ENCODE results near the gene POLE.

POLE gene

DNA sequence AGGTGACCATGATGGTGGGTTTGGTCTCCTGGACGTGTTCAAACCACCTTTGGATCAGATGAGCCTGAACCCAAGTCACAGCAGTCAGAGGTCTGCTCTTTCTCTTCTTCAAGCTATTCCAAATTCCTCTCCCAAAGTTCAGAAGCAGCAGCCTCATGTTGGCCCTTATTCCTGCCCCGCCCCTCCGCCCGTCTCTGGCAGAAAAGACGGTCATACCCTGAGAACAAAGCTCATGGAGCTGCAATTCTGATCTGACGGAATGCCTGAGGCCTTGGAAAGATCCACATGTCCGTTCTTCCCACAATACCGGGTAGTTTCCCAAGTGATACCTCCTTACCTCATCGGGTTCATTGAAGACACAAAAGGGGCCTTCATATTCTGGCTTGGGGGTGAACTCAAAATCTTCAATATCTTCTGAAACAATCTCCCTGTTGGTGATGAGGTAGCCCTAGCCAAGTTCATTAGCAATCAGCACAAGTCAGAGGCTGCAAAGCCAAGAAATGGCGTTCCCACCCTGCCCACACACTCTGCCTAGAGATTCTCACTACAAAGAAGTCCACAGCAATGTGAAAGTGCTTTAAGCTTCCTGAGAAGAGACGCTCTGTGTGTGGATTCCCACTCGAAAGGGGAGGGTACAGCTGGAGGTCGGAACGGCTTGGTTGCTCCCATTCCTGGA is 11.2 kb downstream of the POLE start:
- no peak for DNase-seq

DNA sequence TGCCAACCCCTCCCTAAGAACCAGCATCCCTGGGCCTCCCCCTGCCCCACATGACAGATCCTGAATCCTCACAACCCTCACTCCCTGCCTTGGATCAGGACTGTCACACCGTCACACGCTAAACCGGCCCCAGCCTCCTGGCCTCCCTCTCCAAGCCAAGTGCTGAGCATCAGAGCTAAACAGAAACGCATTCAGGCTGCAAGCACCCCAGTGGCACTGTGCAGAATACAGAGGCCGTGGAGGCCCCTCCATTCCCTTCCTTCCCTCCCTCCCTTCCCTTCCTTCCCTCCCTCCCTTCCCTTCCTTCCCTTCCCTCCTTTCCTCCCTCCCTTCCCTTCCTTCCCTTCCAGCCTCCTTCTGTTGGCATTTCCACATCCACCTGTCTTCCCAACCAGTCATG is 12.6 kb downstream of the POLE start:
- DNase-seq = no peak

DNA sequence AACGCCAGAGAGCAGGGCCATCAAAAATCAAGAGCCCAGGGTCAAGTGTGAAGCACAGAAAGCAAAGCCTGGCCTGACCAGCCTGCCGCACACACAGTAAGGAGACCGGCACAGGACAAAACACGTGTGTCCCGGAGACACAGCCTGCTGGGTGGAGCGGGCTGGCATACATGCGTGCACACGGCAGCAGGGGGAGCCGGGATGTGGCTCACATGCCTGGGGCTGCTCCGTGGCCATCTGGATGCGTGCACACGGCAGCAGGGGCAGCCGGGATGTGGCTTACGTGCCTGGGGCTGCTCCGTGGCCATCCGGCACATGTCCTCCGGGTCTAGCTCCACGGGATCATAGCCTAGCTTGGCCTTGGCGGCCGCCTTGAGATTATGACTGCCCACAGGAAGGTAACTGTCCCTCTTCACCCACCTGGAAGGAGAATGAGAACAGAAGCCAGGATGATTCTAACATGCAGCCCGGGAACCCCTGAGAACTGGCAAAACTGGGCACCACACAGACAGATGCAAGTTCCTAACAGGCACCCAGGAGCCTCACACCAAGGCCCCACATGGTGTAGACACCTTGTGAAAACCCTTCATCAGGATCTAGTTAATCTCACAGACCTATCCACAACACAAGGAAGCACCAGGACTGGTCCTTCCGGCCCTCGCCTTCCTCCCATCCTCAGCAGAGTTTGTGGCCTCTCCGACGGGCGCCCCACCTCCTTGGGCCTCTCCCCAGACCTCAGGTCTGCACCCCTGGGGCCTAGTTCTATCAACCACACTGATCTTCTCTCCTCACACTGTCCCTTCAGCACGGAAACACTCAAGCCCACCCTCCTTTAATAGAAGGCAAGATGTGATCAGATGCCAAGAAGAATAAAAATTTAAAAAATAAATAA is 13.6 kb downstream of the POLE start:
- DNase-seq = no peak

DNA sequence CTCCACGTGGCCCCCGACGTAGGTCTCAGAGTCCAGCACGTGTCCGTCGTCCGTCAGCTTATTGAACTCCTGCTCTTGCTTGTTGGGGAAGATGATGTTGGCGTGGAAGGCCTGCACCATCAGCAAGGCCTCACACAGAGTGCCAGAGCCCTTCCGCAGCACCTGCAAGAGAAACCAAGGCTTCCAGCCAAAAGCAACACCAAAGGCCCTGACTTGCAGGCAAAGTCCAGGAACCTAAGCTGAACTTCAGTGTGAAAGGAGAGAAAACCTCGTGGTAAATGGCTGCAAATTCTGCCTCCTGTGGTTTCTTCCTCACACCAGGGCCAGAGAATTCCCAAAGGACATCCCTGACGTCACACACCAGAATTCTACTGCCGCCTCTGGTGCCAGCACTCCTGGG is 14.5 kb downstream of the POLE start:
- DNase-seq = no peak

DNA sequence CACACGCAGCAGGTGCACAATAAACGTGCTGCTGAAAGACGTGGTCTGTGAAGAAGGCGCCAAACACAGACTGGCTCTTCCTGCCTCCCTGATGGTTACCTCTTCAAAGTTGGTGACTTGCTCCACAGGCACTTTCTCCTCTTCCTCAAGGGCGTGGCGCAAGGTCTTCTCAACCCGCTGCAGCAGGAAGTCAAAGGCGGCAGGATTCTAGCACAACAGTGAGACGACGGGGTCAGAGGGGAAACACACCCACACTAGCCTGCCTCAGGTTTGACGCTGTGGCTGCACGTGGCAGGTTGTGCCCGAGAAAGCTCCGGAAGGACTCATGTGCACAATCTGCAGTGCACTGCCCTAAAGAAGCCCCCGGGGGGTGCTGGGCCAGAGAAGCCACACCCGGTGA is 15.0 kb downstream of the POLE start:
- DNase-seq = no peak

DNA sequence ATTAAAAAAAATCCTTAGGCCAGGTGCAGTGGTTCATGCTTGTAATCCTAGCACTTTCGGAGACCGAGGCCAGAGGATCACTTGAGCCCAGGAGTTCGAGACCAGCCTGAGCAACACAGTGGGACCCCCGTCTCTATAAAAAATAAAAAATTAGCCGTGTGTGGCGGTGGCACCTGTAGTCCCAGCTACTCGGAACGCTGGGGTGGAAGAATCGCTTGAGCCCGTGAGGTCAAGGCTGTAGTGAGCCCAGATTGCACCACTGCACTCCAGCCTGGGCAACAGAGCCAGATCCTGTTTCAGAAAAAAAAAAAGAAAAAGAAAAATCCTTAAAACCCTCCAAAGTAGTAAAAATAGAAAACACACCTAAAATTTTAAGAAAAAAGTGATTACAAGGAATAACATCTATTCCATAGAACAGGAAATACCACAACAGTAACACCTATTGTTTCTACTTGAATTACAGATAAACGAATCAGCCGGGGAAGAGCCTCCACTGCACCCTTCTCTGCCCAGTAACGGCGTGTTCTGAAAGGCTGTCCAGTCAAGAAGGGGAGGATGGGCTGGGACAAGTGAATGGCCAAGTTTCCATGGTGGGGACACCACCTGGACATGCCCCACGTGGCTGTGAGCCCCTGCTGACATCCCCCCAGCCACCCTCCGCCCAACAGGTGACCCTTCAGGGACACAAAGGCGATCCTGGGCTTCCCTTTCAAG is 17.8 kb downstream of the POLE start:
- no peak for DNase-seq

DNA sequence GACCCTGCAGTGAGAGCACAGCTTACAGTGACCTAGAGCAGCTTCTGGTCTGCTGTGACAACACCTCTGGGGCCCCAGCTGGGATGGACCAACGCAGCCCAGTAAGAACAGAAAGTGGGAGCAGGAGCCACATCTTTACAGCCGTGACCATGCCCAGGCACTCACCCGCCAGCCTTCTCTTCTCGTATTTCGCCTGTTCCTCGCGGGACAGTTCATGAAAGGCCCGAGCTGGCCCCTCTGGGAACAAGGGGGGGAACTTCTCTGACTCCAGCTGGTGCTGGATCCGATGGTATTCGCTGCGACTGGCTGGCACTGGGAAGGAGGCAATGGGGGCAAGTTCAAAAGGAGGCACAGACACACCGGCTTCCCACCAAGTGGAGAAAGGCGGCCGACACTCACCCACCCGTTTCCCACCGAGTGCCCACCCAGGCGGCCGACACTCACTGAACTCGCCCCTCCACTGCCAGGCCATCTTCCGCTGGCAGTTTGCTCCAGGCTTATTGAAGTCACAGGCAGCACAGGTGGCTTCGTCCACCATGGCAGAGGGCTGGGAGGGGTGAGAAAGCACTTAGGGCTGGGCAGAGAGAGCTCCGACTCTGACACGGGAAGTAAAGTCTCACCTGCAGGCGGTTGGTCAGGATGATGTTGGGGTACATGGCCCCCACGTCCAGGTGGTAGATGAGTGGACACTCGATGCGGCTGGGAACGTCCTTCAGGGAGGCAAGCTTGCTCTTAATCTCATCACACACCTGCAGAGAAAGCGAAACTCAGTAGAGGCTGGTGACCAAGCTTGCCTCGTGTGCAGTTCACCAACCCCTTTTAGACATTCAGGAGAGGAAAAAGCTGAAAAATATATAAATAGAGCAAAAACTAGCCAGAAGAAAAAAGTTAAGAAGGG is 18.7 kb downstream of the POLE start:
- DNase-seq = no peak

DNA sequence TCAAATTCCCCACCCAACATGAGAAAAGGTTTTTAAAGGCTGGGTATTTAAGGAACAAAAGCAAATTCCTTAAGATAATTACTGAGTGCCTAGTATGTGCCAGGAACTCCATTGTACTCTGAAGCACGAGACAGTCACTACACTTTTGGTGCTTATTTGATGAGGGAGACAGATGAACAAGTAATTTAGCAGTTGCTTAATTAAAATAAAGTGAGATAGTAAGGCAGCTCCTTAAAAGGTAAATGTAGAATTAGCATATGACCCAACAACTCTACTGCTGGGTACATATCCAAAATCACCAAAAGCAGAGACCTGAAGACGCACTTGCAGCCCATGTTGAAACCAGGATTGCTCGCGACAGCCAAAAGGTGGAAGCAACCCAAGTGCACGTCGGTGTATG is 21.3 kb downstream of the POLE start:
- DNase-seq = no peak

DNA sequence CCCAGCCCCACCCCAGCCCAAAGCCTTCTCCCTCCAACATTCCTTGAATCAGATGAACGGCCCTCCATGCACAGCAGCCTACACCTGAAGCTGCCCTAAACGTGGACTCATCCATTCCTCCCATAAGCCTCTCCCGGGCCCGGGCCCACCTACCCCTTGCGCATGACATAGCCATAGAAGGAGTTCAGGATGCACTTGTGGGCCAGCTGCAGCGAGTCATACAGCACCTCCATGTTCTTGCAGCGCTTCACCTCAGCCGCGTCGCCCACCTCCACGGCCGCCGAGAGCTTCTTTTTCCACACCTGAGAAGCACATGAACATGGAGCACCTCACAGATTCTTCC is 22.0 kb downstream of the POLE start:
- no peak for DNase-seq

DNA sequence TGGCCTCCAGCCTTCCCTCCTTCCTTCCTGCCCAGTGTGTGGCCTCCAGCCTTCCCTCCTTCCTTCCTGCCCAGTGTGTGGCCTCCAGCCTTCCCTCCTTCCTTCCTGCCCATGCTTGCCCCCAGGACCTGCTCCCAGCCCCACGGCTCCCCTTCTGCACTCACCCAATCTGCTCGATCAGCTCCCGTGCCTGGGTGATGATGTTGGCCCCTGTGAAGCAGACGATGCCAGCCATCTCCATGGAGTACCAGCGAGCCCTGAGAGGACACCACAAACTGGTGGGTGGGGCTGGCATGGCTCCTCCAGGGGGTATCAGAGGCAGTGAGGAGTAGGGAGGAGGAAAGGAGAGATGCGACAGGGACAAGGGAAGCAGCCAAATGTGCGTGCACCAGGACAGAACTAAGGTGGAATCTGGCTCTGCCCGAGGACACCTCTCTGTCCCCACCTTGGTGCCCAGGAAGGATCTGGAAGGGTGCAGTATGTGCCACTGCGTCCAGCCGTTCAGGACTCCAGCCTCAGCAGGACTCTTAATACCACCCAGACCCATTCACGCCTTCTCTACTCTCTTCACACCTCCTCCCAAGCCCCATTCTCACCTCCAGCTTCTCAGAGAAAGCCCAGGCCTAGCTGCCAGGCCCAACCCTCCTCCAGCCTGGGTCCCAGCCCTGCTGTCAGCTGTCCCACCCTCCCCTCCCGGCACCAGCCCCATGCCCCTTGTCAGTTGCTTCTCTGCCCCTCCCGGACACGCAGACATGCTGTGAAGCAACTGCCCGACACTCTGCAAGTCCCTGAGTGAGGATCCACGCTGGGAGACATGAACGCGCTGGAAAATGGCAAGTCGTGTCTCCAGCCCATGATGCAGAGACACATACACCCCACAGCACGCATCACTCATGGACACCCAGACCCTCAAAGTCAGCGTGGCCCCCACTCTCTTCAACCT is 22.7 kb downstream of the POLE start:
- DNase-seq = no peak

DNA sequence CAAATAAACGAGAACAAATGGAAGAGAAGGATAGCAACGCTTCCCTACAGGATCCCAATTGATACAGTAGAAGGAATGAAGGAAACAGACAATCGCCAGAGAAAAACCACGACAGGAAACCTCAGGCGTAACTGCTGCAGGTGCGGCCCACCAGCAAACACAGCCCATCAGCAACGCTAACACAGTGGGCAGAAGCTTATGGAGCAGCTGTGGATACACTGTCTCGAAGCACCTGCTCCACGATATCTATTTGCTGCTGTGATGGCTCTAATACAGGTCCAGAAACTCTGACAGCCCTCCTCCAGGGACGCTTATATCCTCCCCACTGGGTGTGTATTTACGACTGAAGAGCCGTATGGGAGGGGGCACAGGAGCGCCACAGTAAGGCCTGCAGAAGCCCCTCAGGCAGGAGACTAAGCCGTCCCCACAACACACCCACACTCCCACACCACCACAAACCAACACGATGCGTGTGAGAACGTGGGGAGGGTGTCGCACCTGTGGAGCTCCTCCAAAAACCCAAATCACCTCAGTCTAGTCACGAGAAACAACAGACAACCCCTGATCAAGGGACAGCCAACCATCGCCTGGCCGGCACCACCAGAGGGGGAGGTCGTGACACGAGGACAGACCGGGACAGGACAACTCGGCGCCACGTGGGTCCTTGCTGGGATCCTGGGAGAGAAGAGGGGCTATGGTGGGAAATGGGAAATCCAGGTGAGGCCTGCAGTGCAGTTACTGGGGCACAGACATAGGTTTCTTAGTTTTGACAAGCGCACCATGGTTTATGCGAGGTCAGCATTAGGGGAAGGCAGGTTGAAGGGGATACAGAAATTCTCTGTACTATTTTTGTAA is 24.0 kb downstream of the POLE start:
- DNase-seq = no peak

DNA sequence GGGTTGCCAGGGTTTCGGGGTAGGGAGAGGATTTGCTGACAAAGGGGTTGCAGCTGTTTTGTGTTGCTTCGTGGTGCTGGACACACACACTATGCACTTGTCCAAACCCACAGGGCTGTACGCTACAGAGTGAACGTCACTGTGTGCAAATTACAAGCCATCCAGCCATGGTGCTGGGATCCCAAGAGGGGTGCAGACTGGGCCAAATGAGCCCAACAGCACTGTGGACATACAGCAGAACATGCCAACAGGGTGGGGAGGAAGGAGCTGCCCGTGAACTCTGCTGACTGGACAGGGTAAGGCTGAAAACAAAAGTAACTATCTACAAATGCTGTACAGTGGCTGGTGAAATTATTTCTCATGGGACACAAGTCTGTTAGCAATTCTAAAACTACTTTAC is 25.2 kb downstream of the POLE start:
- DNase-seq = no peak

DNA sequence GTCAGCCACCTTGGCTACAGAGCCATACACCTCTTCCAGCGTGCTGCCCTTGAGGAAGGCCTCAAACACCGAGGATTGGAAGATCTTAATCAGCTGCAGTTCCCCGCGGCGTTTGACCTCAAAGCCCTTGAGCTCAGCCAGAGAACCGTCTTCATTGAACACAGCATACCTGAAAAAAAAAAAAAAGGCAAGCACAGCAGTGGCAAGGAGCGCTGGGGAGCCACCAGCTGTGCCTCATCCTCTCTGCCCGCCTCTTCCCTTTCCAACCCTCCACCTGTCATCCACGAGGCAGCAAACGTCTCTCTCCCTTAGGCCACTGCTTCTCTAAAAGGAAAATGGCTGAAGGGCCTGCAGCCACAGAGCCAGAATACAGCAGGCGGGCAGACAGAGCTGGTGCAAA is 26.1 kb downstream of the POLE start:
- DNase-seq = no peak

DNA sequence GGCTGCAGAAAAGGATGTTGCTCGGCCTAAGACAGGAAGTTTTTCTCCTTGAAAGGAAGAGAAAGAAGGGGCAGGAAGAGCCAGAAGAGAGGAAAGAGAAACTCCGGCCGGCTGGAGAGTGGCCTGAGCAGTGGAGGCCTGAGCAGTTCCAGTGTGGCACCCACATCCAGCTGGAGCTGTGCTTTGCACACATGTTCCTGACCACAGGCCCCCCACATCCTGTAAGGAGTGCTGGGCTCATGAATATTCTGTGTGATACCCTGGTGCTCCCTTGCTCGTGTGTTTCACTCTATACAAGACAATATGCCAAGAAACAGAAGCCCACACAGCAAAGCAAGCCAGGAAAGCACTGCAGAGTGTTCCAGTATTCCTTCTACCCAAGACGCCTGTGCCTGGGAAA is 27.1 kb downstream of the POLE start:
- DNase-seq = no peak

DNA sequence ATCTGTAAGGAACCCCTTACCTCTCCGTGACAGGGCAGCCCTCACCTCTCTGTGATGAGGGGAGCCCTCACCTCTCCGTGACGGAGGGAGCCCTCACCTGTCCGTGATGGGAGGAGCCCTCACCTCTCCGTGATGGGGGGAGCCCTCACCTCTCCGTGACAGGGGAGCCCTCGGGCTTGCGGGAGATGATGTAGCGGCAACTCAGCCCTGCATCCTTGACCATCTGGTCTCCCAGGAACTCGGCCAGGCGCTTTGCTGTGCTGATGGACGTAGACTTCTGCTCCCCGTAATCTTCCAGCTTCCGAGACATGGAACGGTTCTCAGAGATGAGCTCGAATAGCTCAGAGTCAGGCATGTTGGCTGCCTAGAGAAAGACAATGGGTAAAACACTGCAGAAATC is 28.0 kb downstream of the POLE start:
- no peak for DNase-seq

DNA sequence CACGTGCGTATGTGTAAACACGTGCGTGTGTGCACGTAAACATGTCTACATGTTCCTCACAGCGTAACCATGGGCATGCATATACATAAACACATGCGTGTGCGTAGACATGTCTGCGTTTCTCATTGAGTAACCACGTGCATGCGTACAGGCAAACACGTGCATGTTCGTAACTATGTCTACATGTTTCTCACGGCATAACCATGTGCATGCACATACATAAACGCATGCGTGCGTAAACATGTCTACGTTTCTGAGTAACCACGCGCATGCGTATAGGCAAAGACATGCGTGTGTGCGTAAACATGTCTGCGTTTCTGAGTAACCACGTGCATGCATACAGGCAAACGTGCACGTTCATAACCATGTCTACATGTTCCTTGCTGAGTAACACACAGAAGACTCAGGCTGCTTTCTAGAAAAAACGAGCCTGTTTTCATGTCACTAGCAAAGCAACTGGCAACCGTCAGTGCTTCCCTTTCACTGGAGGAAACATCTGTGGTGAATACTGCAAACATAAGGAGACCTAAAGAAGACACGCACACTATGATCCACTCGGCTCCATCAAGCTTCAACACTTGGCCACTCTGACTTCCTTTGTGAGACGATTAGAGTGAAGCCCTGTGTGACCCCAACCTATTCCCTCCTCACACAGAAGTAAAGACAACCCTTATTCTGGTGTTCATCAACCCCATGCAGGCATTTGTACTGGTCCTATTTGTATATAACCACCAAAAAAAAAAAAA is 28.8 kb downstream of the POLE start:
- no peak for DNase-seq

DNA sequence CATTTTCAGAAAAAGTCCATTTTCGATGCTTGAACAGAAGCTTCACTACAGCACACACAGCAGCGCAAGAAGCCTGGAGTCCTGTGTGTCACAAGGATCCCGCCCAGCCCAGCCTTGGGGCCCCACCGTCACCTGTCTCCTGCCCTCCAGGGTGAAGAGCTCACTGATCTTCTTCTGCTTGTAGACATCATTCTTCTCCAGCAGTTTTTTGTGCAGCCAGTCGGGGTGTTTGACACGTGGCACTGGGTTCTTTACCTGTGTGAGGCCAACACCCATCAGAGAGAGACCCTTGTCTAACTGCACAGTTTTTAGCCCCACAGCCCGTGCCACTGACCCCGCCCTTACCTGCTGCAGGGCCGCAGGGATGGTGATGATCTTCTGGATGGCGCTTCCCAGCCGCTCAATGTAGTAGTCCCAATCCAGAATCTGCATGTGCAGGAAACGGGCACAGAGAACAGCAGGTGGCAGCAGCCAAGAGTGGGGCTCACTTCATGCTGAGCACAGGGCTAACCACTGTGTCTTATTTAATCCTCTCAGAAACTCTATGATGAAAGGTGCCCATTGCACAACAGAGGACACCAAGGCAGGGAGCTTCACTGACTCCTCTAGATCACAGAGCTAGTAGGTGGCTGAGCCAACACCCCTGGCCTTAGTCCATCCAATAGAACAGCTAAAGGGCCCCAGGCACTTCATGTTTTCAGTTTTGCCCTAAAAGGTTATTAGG is 30.0 kb downstream of the POLE start:
- no peak for DNase-seq

DNA sequence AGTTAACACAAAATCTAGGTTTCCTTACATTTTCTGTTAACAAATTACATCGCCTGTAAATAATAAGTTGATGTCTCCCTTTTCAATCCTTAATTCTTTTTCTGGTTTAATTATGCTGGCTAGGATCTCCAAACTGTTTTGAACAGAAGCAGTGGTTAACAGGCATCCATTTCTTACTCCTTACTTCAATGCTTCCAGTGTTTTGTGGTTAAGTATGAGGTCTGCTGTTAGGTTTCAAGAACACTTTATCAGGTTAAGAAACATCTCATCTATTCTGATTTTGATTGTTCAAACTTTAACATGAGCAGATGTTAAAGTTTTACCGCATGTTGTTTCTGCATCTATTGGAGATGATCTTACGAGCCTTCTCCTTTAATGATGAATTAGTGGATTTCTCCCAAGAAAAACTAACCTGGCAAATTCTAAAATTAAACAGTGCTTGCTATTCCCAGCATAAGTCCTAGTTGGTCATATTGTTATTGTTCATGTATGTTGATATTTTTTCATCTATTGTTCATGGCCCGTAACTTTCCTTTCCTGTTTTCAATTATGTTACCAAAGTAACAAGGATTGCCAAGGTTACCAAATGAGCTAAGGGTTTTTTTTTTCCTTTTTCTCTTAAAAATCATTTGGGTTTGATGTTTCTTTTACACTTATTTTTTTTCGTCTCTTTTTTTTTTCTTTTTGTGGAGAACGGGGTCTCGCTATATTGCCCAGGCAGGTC is 33.4 kb downstream of the POLE start:
- no peak for DNase-seq

Data from NCI-H2081 (cell line).